ENCODE data around the gene KIF6.

KIF6 gene

GRCh38 chr6:39590871-39591393, 134.3 kb downstream of the KIF6 start:
- DNase-seq (ENCODE audit: low read depth), result no peak

- no peak for DNase-seq (ENCODE audit: low read depth)
Observed at GRCh38 chr6:39587080-39587479, 138.1 kb downstream of the KIF6 start.

DNA sequence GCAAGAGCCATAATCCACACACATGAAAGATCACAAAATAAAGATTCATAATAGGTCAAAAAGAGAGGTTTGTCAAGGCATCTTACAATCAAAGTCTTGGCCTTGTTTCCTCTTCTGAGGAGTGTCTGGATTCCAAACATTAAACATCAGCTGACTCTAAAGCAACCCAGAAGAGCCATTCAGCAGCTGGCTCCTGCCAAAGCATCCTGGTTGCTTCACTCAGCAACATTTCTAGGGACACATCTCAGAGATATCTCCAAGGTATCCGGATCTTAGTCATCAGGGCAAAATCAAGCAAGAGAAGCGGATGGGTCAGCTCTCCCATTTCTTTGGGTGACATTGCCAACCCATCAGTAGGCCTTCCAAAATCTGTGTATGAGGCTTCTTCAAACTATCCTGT, 139.6 kb downstream of the KIF6 start:
- no peak for DNase-seq (ENCODE audit: low read depth)

- DNase-seq (ENCODE audit: low read depth), result no peak
Observed at GRCh38 chr6:39577446-39578165, 147.6 kb downstream of the KIF6 start.

GRCh38 chr6:39576556-39577303, 148.5 kb downstream of the KIF6 start:
- no peak for DNase-seq (ENCODE audit: low read depth)

DNA sequence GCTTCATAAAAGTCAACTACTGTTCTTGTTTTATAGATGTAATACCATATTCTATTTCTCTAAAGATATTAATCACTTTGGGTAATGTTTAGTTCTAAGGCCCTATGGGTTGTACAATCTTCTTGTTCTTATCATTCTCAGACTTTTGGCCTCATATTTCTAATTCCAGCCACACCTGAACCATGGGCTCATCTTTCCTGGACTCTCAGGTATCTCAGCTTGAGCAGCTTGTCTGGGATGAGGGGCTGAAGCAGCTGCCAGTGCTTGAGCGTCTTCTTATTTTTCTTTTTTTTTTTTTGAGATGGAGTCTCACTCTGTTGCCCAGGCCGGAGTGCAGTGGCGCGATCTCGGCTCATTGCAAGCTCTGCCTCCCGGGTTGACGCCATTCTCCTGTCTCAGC, 150.2 kb downstream of the KIF6 start:
- no peak for DNase-seq (ENCODE audit: low read depth)

GRCh38 chr6:39573541-39573940, 151.7 kb downstream of the KIF6 start:
- DNase-seq (ENCODE audit: low read depth), result no peak

- no peak for DNase-seq (ENCODE audit: low read depth)
Observed at GRCh38 chr6:39572661-39573340, 152.4 kb downstream of the KIF6 start.

- DNase-seq (ENCODE audit: low read depth), result no peak
Observed at GRCh38 chr6:39568896-39569295, 156.3 kb downstream of the KIF6 start.

GRCh38 chr6:39567091-39567490, 158.1 kb downstream of the KIF6 start:
- DNase-seq (ENCODE audit: low read depth), result no peak

DNA sequence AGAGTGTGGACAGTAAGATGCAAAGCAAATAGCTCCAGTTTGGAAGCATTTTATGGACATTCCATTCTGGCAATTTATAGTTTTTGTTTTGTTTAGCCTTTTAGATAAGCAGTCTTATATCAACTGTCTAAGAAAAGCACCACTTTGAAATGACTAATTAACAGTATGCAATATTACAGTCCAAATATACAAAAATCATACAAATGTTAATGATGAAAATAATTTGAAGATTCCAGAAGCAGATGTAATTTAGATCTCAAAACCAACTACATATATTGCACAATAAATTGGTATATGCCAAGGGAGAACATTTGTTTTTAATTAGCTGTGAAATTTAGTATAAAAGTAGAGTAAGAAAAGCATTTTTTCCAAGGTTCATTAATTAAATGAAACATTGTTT, 158.8 kb downstream of the KIF6 start:
- DNase-seq (ENCODE audit: low read depth), result no peak

- no peak for DNase-seq (ENCODE audit: low read depth)
Observed at GRCh38 chr6:39565956-39566355, 159.3 kb downstream of the KIF6 start.

GRCh38 chr6:39563566-39564311, 161.5 kb downstream of the KIF6 start:
- no peak for DNase-seq (ENCODE audit: low read depth)

DNA sequence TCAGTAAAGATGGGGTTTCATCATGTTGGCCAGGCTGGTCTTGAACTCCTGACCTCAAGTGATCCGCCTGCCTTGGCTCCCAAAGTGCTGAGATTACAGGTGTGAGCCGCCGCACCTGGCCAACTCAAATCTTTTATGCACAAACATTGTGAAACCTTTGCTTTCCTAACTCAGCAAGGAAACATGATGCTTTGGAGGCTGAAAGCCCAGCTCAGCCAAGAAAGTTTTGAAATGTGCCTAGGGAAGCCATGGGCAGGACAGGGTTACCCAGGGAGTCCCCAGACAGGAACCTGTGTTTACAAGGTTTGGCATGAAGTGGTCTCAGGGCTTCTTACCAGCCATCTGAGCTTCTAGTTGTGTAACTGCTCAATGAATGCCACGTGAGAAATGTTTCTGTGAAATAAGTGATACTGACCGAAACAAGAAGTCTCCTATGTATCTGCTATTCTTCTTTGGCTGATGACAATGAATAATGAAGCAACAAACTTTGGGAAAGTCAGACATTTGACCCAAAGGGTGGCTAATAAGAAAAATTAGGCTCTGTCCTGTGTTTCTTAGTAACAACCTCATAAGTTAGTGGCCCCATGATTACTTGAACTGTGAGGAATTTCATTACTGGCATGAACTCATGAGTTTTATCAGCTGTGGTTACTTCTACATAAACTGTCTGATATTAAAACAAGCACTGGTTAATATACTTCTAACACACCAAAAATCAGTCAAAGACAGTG, 163.5 kb downstream of the KIF6 start:
- no peak for DNase-seq (ENCODE audit: low read depth)

DNA sequence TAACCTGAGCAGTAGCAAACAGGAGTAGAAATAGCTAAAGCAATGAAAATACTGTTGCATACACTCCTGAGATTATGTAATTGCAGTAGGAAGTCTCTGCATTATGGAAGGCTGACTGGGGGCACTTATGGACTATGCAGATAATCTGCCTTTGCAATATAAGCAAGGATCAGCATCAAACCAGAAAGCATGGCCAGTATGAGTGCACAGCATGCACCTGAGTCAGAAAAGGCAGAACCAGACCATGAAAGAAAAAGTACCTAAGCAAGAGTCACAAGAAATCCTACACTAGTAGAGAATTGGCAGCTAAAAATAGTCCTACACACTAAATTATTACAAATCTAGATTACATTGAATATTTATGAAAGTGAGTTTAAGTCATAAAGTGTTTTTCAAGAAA, 164.3 kb downstream of the KIF6 start:
- no peak for DNase-seq (ENCODE audit: low read depth)

DNA sequence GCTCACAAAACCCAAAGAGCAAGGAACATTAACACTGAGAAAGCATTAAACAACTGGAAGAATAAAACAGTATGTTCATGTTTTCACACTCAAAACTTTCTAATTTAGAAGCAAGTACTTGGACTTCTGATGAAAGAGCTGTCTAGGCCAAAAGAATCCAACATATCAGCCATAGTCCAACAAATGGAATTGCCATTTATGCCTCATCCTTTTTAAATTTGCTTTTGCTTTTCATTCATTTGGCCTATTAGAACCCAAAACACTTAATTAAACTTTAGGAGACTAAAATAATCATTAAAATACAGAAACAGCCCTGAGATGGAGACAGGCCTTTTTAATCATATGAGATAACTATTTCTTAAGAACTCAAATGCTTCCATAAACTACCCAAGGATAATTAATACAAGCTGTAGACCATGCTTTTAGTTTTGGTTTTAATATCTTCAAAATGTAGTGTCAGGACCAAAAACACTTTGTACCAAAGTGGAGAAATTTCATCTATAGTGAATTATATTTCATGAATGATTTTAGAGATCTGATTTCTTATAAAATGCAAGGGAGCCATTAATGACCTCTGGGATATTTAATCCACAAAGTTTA, 166.5 kb downstream of the KIF6 start:
- no peak for DNase-seq (ENCODE audit: low read depth)

DNA sequence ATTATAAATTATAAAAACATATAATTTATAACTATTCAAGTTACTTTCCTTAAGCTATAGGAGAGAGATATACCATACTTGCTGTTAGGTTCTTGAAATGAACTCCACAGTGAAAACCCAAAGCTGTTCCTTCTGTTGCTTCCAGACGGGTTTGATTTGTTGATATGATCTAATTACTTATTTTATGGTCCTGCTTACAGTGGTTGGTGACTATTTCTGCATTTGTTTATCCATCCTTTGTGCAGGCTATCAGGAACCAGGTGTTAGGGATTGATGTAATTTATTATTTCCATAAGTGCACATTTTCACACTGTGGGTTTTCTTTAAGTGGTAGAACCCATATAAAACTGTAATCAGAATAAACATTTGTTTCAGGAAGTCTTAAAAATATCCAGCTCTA, 167.1 kb downstream of the KIF6 start:
- no peak for DNase-seq (ENCODE audit: low read depth)

GRCh38 chr6:39555136-39555535, 170.1 kb downstream of the KIF6 start:
- no peak for DNase-seq (ENCODE audit: low read depth)

GRCh38 chr6:39553860-39554802, 171.1 kb downstream of the KIF6 start:
- no peak for DNase-seq (ENCODE audit: low read depth)

- no peak for DNase-seq (ENCODE audit: low read depth)
Observed at GRCh38 chr6:39553029-39553428, 172.2 kb downstream of the KIF6 start.
